AML-193 (cell line): ENCODE results near the gene FRZB.
"Not testable (repeated sequence)": the region's sequence is repeated elsewhere in the genome, so short reads cannot be mapped to it uniquely, and the experiment has no call there.

Experiments used
- DNase-seq, 2 experiments: peaks; one replicate each; lab custom pipeline; 2025; lab: John Stamatoyannopoulos, UW

The FRZB gene, protein sequence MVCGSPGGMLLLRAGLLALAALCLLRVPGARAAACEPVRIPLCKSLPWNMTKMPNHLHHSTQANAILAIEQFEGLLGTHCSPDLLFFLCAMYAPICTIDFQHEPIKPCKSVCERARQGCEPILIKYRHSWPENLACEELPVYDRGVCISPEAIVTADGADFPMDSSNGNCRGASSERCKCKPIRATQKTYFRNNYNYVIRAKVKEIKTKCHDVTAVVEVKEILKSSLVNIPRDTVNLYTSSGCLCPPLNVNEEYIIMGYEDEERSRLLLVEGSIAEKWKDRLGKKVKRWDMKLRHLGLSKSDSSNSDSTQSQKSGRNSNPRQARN

DNA sequence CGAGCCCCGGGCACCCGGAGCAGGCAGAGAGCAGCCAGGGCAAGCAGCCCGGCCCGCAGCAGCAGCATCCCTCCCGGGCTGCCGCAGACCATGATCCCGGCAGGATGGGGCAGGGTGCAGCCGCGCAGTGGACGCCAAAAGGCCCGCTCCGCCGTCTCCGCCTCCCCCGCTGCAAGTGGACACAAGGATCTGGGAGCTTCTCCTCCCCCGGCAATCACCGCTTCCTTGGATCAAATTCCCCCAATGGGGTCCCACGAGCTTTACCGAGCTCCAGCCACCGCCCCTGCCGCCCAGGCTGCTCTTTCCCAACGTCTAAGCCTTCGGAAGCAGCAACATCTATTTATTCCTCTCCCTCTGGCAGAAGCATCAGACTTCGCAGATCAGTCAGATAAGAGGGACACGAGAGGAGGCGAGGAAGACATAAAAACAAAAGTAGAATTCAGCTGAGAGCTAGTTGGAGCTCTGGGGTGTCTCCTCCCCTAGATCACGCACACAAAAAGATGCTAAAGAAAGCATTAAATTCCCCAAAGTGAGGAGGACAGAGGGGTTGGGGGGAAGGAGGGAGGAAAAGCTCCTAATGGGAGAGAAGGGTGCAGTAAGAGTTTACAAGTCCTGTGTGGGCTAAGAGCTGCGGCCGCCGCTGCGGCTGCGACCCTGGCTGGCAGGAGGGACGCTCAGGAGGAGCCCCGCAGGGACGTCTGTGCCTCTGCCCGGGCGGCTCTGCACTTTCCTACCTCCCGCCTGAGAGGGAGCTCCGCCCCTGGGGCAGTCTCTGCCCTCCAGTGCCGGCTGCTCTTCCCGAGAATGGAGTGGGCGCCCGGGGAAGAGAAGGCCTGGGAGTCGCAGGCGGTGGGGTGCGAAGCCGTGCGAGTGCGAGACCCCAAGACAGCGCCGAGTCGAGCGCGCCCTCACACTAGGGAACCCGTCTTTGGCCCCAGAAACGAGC lies at the start of gene FRZB:
Gene FRZB, minus strand, starts transcription at position 177 of the 946 bp plus-strand sequence. Its CDS starts 85 bp downstream, at position 92.
- DNase-seq, result no peak

DNA sequence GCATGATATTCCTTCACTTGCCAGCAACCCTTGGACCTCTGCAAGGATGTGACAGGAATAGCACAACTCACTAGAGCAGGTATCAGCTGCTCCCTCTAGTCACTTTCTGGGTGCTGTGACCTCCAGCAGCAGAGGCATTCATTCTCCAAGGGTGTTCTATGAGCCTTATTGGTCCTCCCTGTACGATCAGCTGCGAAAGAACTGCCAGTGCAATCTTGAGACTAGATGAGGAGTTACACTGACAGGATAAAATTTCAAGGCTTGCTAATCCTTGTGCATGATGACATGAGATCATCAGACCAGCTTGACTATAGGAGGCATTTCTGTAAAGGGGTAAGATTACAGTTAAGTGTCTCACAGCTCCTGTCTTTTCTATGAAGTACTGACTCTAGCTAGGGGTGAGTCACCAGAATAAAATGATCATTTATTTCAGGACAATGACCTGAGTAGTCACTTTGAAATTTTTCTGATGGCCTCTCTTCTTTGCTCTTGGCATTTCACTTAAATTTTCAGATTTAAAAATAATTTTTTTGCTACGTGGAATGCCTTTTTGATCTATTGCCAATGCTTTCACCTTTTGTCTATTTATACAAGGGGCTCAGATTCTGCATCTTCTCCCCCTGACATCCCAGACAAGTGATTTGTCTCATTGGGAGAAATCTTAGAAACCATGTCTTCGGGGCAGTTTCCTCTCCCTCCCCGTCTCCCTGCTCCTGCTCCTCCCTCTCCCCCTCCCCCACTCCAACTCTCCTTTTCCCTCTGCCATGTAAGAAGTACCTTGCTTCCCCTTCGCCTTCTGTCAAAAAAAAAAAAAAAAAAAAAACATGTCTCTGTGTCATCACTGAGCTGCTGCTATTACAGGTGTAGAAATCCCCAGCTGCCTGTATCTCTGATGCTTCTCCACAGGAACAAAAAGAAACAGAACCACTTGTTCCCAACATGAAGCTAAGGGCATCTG lies 49.2 kb upstream of the FRZB start:
- no peak for DNase-seq

GRCh38 chr2:182914852-182915251 lies 48.4 kb upstream of the FRZB start:
- no peak for DNase-seq

DNA sequence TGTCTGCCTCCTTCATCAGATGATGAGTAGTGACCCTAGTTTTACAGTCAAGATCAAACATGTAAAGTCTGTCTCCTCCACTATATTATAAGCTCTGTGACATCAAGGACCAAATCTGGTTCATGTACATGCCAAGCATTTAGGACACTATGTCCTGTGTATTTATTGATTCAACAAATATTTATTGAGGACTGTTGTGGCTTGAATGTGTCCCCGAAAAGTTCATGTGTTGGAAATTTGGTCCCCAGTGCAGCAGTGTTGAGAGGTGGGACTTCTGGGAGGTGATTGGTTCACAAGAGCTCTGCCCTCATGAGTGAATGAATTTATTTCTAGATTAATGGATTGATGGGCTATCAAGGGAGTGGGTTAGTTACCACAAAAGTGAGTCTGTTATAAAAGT lies 46.6 kb upstream of the FRZB start:
- no peak for DNase-seq

- no peak for DNase-seq
These were observed 46.1 kb upstream of the FRZB start for GRCh38 chr2:182912518-182912915.

GRCh38 chr2:182911813-182912517 lies 45.5 kb upstream of the FRZB start:
- no peak for DNase-seq

DNA sequence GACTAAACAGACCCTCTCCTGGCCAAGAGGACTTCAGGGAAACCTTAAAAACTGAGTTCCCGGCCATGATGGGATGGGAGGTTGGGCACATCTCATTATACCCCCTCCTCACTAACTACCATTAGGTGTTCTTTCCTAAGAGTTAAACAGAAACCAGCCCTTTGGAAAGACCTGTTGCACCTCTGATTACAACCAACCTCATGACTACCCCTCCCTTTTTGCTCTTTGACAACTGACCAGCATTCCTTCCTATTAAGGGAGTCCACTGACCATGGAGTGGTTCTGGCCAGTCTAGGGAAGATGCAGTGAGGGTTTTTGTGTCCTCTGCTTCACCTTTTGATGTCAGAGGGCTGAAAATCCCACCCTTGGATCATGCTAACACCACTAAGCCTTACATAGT lies 44.5 kb upstream of the FRZB start:
- no peak for DNase-seq

GRCh38 chr2:182907081-182907830 lies 40.8 kb upstream of the FRZB start:
- no peak for DNase-seq

DNA sequence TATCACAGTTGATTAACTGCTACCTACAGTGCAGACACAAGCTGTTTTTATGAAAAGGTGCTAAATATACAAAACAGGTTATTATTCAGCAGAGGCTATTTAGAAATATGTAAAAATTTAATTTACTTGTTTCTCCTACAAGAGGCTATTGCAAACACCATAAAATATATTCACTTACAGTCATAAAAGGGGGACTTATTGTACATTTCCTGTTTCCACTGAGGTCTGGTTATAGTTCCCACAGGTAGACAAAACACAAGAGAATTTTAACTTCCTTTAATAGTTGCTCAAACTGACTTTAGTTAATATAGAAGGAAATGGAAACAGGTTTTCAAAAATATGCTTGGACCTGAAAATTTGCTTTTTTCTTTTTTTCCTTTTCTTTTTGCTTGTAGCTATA lies 40.0 kb upstream of the FRZB start:
- no peak for DNase-seq

DNA sequence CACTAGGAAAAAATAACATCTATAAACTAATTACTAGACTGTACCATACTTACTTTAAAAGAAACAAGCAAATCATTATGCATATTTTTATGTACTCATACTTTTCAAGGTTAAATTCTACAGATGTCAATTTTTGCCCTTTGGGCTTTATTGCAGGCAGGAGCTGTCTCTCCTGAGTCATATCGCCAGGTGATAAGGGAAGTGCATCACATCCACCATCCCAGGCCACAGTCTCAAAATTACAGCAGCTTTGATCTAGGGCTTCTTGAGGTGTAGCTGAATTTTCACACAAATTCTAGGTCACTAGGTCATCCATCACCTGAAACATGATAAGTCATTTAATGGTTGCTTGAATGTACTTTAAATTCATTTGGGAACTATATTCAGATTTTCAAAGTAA lies 38.4 kb upstream of the FRZB start:
- no peak for DNase-seq

GRCh38 chr2:182903566-182903965 lies 37.1 kb upstream of the FRZB start:
- no peak for DNase-seq

GRCh38 chr2:182901748-182902147 lies 35.3 kb upstream of the FRZB start:
- DNase-seq, result no peak

DNA sequence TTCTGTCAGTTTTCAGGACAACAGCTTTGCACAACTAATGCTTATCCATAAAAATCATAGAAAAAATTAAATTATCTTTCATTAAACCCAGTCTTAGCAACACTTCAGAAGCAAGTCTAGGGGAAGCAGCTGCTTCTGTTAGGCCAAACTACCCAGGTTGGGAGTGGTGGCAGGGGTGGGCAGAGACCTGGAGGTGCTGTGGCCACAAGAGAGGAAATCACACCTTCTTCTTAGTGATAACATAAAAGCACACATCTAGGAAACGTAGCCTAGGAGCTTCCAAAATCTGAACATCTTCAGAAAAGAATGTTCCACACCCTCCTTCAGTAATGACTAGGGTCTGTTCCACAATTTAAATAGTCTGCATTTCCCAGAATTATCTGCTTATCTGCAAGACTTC lies 32.3 kb upstream of the FRZB start:
- no peak for DNase-seq

GRCh38 chr2:182897137-182897536 lies 30.7 kb upstream of the FRZB start:
- no peak for DNase-seq

GRCh38 chr2:182895798-182896197 lies 29.4 kb upstream of the FRZB start:
- DNase-seq, result no peak

- no peak for DNase-seq
These were observed 28.7 kb upstream of the FRZB start for GRCh38 chr2:182895169-182895568.

DNA sequence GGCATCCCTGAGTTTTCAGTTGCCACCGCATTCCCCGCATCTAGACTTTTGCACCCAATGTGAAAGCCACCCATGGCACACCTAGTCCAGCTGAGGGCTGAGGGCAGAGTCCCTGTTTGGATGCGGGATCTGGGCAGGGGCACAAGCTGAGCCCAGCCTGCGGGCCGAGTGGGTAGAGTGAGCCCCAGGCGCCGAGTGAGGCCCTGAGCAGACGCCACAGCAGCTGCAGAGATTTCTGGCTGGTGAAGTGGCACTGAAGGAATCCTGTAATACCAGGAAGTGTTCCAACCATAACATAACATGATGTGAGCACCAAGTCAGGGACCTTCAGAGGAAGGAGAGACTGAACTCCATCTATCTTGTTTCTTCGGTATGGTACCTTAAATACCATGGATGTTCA lies 27.7 kb upstream of the FRZB start:
- DNase-seq, result no peak

- no peak for DNase-seq
These were observed 27.2 kb upstream of the FRZB start for GRCh38 chr2:182893666-182894065.

DNA sequence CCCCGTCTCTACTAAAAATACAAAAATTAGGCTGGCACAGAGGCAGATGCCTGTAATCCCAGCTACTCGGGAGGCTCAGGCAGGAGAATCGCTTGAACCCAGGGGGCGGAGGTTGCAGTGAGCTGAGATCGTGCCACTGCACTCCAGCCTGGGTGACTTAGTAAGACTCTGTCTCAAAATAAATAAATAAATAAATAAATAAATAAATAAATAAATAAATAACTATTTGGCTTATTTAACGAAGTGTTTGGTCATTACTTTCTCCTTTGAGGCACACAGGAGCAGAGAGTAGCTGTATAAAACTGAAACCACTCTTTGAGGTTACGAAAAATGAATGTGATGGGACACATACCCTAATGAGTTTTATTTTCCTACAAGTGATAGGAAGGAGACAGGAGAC lies 26.6 kb upstream of the FRZB start:
- not testable (repeated sequence) for DNase-seq

DNA sequence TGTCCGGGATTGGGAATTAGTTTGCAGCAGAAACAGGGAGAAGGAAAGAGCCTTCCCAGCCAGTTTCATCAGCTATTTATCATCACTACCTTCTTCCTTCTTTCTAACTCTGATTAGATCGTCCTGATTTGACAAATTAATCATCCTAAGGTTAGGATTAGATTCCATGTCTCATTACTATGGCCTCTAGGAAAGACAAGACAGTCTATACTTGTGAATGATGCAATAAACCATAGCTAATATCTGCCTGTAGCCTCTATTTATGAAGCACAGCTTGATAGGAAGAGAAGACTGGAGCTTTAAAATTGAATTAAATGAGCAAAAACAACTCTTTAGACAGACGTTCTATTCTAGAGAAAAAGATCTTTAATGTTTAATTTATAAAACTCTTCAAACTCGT lies 25.2 kb upstream of the FRZB start:
- no peak for DNase-seq
